ENCODE measurements around the gene RNU1-3. TPM values are rescaled to one million over a fixed set of nuclear protein-coding genes. Genes with fewer than 3 reads are reported as not detected.
"Not testable (repeated sequence)": the region's sequence is repeated elsewhere in the genome, so short reads cannot be mapped to it uniquely, and the experiment has no call there.

Gene RNU1-3
- total RNA-seq, 1 donor = under 0.01 TPM

GRCh38 chr1:16701189-16701588 lies 34.4 kb upstream of the RNU1-3 start:
- not testable (repeated sequence) for H3K4me1 ChIP-seq (ENCODE audit: insufficient read depth, low read length); H3K4me3 ChIP-seq (ENCODE audit: low read length); H3K27me3 ChIP-seq (ENCODE audit: insufficient read depth, low read length); H3K9me3 ChIP-seq (ENCODE audit: low read depth, low read length)

GRCh38 chr1:16700138-16700895 lies 33.6 kb upstream of the RNU1-3 start:
- not testable (repeated sequence) for H3K4me3 ChIP-seq (ENCODE audit: low read length); H3K9me3 ChIP-seq (ENCODE audit: low read depth, low read length); H3K4me1 ChIP-seq (ENCODE audit: insufficient read depth, low read length); H3K27me3 ChIP-seq (ENCODE audit: insufficient read depth, low read length)

GRCh38 chr1:16699440-16699839 lies 32.7 kb upstream of the RNU1-3 start:
- H3K4me1 ChIP-seq (ENCODE audit: insufficient read depth, low read length); H3K9me3 ChIP-seq (ENCODE audit: low read depth, low read length); H3K4me3 ChIP-seq (ENCODE audit: low read length); H3K27me3 ChIP-seq (ENCODE audit: insufficient read depth, low read length): not testable (repeated sequence)

GRCh38 chr1:16697152-16697551 lies 30.4 kb upstream of the RNU1-3 start:
- not testable (repeated sequence) for H3K4me3 ChIP-seq (ENCODE audit: low read length); H3K27me3 ChIP-seq (ENCODE audit: insufficient read depth, low read length); H3K9me3 ChIP-seq (ENCODE audit: low read depth, low read length); H3K4me1 ChIP-seq (ENCODE audit: insufficient read depth, low read length)

GRCh38 chr1:16696507-16697150 lies 29.9 kb upstream of the RNU1-3 start:
- H3K4me3 ChIP-seq (ENCODE audit: low read length); H3K9me3 ChIP-seq (ENCODE audit: low read depth, low read length); H3K4me1 ChIP-seq (ENCODE audit: insufficient read depth, low read length): not testable (repeated sequence)

GRCh38 chr1:16694308-16694702 lies 27.6 kb upstream of the RNU1-3 start:
- not testable (repeated sequence) for H3K4me1 ChIP-seq (ENCODE audit: insufficient read depth, low read length); H3K4me3 ChIP-seq (ENCODE audit: low read length); H3K27me3 ChIP-seq (ENCODE audit: insufficient read depth, low read length); H3K9me3 ChIP-seq (ENCODE audit: low read depth, low read length)

More at GRCh38 chr1:16696507-16697150, 29.9 kb upstream of the RNU1-3 start:
- H3K27me3 ChIP-seq (ENCODE audit: insufficient read depth, low read length) = not testable (repeated sequence)

- not testable (repeated sequence) for H3K9me3 ChIP-seq (ENCODE audit: low read depth, low read length); H3K4me3 ChIP-seq (ENCODE audit: low read length)
These were observed 26.9 kb upstream of the RNU1-3 start for GRCh38 chr1:16693449-16694307.

GRCh38 chr1:16692717-16693448 lies 26.1 kb upstream of the RNU1-3 start:
- H3K9me3 ChIP-seq (ENCODE audit: low read depth, low read length); H3K4me3 ChIP-seq (ENCODE audit: low read length); H3K27me3 ChIP-seq (ENCODE audit: insufficient read depth, low read length); H3K4me1 ChIP-seq (ENCODE audit: insufficient read depth, low read length): not testable (repeated sequence)

More at GRCh38 chr1:16693449-16694307, 26.9 kb upstream of the RNU1-3 start:
- H3K4me1 ChIP-seq (ENCODE audit: insufficient read depth, low read length); H3K27me3 ChIP-seq (ENCODE audit: insufficient read depth, low read length): not testable (repeated sequence)

GRCh38 chr1:16692283-16692682 lies 25.5 kb upstream of the RNU1-3 start:
- H3K4me1 ChIP-seq (ENCODE audit: insufficient read depth, low read length); H3K9me3 ChIP-seq (ENCODE audit: low read depth, low read length); H3K27me3 ChIP-seq (ENCODE audit: insufficient read depth, low read length); H3K4me3 ChIP-seq (ENCODE audit: low read length): not testable (repeated sequence)

GRCh38 chr1:16690971-16691682 lies 24.4 kb upstream of the RNU1-3 start:
- not testable (repeated sequence) for H3K4me3 ChIP-seq (ENCODE audit: low read length); H3K4me1 ChIP-seq (ENCODE audit: insufficient read depth, low read length); H3K27me3 ChIP-seq (ENCODE audit: insufficient read depth, low read length); H3K9me3 ChIP-seq (ENCODE audit: low read depth, low read length)

- H3K9me3 ChIP-seq (ENCODE audit: low read depth, low read length); H3K4me1 ChIP-seq (ENCODE audit: insufficient read depth, low read length); H3K4me3 ChIP-seq (ENCODE audit: low read length): not testable (repeated sequence)
- H3K27me3 ChIP-seq (ENCODE audit: insufficient read depth, low read length) = peaks cover 20% of the 10 kb centered on the region
These were observed 20.5 kb upstream of the RNU1-3 start for GRCh38 chr1:16687132-16687800.

GRCh38 chr1:16685445-16686371 lies 19.0 kb upstream of the RNU1-3 start:
- not testable (repeated sequence) for H3K4me1 ChIP-seq (ENCODE audit: insufficient read depth, low read length); H3K9me3 ChIP-seq (ENCODE audit: low read depth, low read length); H3K4me3 ChIP-seq (ENCODE audit: low read length)
- peaks cover 20% of the 10 kb centered on the region for H3K27me3 ChIP-seq (ENCODE audit: insufficient read depth, low read length)

- H3K9me3 ChIP-seq (ENCODE audit: low read depth, low read length); H3K4me3 ChIP-seq (ENCODE audit: low read length); H3K4me1 ChIP-seq (ENCODE audit: insufficient read depth, low read length): not testable (repeated sequence)
- peaks cover 20% of the 10 kb centered on the region for H3K27me3 ChIP-seq (ENCODE audit: insufficient read depth, low read length)
These were observed 18.1 kb upstream of the RNU1-3 start for GRCh38 chr1:16684738-16685337.

Measured in mononuclear cell (primary cell).